ENCODE measurements around the gene SLC1A5. TPM values are rescaled to one million over a fixed set of nuclear protein-coding genes. Genes with fewer than 3 reads are reported as not detected.
"Not testable (repeated sequence)": the region's sequence is repeated elsewhere in the genome, so short reads cannot be mapped to it uniquely, and the experiment has no call there.

Gene SLC1A5
- total RNA-seq, 1 donor from 2014 or later: 233 TPM

DNA sequence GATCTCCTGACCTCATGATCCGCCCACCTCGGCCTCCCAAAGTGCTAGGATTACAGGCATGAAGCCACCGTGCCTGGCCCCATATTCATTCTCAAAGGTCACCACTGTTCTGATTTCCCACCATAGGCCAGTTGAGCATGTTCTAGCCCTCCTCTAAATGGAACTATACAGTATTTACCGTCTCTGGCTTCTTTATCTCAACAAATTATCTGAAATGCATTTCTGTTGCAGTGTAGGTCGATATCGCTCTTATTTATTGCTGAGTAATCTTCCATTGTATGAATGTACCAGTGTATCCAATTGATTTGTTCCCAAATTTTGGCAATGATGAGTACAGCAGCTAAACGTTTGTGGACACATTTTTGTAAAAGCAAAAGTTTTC, 15.4 kb downstream of the SLC1A5 start:
- Mint-ChIP-seq H3K36me3 (ENCODE audit: low read depth, unreplicated experiment) (peaks cover 22% of the 10 kb centered on the region), H3K4me1 (ENCODE audit: low read depth, unreplicated experiment) (peaks cover 5% of the 10 kb centered on the region), H3K27me3 (ENCODE audit: low read depth, unreplicated experiment) (no peaks in the 10 kb centered on the region), H3K27ac (ENCODE audit: unreplicated experiment) (no peak overlapping the region), H3K4me3 (ENCODE audit: unreplicated experiment) (no peak overlapping the region), H3K9me3 (ENCODE audit: unreplicated experiment) (no peaks in the 10 kb centered on the region)
- Histone ChIP-seq H3K36me3 (ENCODE audit: insufficient read depth, low read length) (peaks cover 22% of the 10 kb centered on the region), H3K4me3 (ENCODE audit: insufficient read depth, low read depth, low read length) (no peak overlapping the region), H3K9ac (ENCODE audit: low read length) (no peak overlapping the region), H3K79me2 (ENCODE audit: insufficient read depth, low read length) (no peaks in the 10 kb centered on the region), H3K9me3 (ENCODE audit: insufficient read depth, low read depth, low read length) (no peaks in the 10 kb centered on the region), H3K4me1 (ENCODE audit: insufficient read depth, low read length) (no peaks in the 10 kb centered on the region), H3K27me3 (ENCODE audit: insufficient read depth, low read length) (no peaks in the 10 kb centered on the region), H3K27ac (ENCODE audit: low read depth, low read length) (no peak overlapping the region), H2AFZ (ENCODE audit: low read depth, low read length) (no peak overlapping the region), H3K4me2 (ENCODE audit: low read length) (no peak overlapping the region), H4K20me1 (ENCODE audit: insufficient read depth, low read length) (peaks cover 23% of the 10 kb centered on the region)
- DNase-seq (ENCODE audit: low read depth) (no peak), FAIRE-seq (no peak)
- no peak for TF ChIP-seq CTCF (IDR thresholded peaks at IDR 0.05; ENCODE audit: insufficient read depth, low read depth, low read length)
- no peak for TF ChIP-seq EZH2 (IDR thresholded peaks at IDR 0.05; ENCODE audit: insufficient read depth, low read length)

DNA sequence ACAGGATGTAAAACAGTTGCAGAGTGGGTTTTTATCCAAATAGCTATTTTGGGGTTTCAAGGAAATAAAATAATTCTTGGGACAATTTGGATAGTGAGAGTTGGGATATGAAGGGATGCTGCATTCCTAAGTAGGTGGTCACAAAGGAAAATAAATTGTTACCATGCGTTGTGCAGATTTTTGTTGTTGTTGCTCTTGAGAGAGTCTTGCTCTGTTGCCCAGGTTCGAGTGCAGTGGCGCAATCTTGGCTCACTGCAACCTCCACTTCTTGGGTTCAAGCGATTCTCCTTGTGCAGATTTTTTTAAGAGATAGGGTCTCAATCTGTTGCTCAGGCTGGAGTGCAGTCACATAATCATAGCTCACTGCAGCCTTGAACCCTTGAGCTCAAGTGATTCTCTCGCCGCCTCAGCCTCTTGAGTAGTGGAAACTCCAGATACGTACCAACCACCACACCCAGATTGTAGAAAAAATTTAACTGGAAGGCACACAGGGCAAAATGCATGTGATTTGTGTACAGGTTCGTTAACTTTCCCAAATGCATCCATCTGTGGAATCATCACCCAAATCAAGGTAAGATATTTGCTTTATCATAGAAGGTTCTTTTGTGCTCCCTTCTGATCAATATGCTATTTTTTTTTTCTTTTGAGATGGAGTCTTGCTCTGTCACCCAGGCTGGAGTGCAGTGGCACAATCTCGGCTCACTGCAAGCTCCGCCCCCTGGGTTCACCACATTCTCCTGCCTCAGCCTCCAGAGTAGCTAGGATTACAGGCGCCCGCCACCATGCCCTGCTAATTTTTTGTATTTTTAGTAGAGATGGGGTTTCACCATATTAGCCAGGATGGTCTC, 16.0 kb downstream of the SLC1A5 start:
- Histone ChIP-seq H3K9ac (ENCODE audit: low read length) (no peak overlapping the region), H2AFZ (ENCODE audit: low read depth, low read length) (no peak overlapping the region), H3K4me2 (ENCODE audit: low read length) (no peak overlapping the region), H3K4me3 (ENCODE audit: insufficient read depth, low read depth, low read length) (no peak overlapping the region), H3K4me1 (ENCODE audit: insufficient read depth, low read length) (no peaks in the 10 kb centered on the region), H4K20me1 (ENCODE audit: insufficient read depth, low read length) (peaks cover 18% of the 10 kb centered on the region), H3K27me3 (ENCODE audit: insufficient read depth, low read length) (no peaks in the 10 kb centered on the region), H3K79me2 (ENCODE audit: insufficient read depth, low read length) (no peaks in the 10 kb centered on the region), H3K27ac (ENCODE audit: low read depth, low read length) (no peak overlapping the region), H3K9me3 (ENCODE audit: insufficient read depth, low read depth, low read length) (no peaks in the 10 kb centered on the region), H3K36me3 (ENCODE audit: insufficient read depth, low read length) (peaks cover 19% of the 10 kb centered on the region)
- FAIRE-seq (no peak), DNase-seq (ENCODE audit: low read depth) (no peak)
- Mint-ChIP-seq H3K27ac (ENCODE audit: unreplicated experiment) (no peak overlapping the region), H3K36me3 (ENCODE audit: low read depth, unreplicated experiment) (peaks cover 22% of the 10 kb centered on the region), H3K4me1 (ENCODE audit: low read depth, unreplicated experiment) (peaks cover 5% of the 10 kb centered on the region), H3K9me3 (ENCODE audit: unreplicated experiment) (no peaks in the 10 kb centered on the region), H3K27me3 (ENCODE audit: low read depth, unreplicated experiment) (no peaks in the 10 kb centered on the region), H3K4me3 (ENCODE audit: unreplicated experiment) (no peak overlapping the region)
- TF ChIP-seq EZH2 (IDR thresholded peaks at IDR 0.05; ENCODE audit: insufficient read depth, low read length) (no peak), CTCF (IDR thresholded peaks at IDR 0.05; ENCODE audit: insufficient read depth, low read depth, low read length) (no peak)

DNA sequence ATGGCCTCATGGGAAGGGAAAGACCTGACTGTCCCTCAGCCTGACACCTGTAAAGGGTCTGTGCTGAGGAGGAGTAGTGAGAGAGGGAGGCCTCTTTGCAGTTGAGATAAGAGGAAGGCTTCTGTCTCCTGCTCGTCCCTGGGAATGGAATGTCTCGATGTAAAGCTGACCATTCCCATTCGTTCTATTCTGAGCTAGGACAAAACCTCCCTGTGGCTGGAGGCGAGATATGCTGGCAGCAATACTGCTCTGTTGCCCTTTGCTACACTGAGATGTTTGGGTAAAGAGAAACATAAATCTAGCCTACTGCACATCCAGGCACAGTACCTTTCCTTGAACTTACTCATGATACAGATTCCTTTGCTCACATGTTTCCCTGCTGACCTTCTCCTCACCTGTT, 19.6 kb downstream of the SLC1A5 start:
- not testable (repeated sequence) for H3K4me3 Mint-ChIP-seq (ENCODE audit: unreplicated experiment); H3K9ac ChIP-seq (ENCODE audit: low read length); H3K27ac ChIP-seq (ENCODE audit: low read depth, low read length); H3K4me1 ChIP-seq (ENCODE audit: insufficient read depth, low read length); H3K36me3 ChIP-seq (ENCODE audit: insufficient read depth, low read length); H3K9me3 Mint-ChIP-seq (ENCODE audit: unreplicated experiment); H3K27me3 Mint-ChIP-seq (ENCODE audit: low read depth, unreplicated experiment); H2AFZ ChIP-seq (ENCODE audit: low read depth, low read length); H3K4me3 ChIP-seq (ENCODE audit: insufficient read depth, low read depth, low read length); FAIRE-seq; H4K20me1 ChIP-seq (ENCODE audit: insufficient read depth, low read length); H3K4me1 Mint-ChIP-seq (ENCODE audit: low read depth, unreplicated experiment); H3K79me2 ChIP-seq (ENCODE audit: insufficient read depth, low read length); H3K36me3 Mint-ChIP-seq (ENCODE audit: low read depth, unreplicated experiment); H3K9me3 ChIP-seq (ENCODE audit: insufficient read depth, low read depth, low read length); H3K4me2 ChIP-seq (ENCODE audit: low read length); DNase-seq (ENCODE audit: low read depth); H3K27me3 ChIP-seq (ENCODE audit: insufficient read depth, low read length)
- H3K27ac Mint-ChIP-seq (ENCODE audit: unreplicated experiment): peak overlapping the region; percentile 50
